HepG2 (cell line): Measurements from ENCODE around the gene SLC27A1. TPM values are rescaled to one million over a fixed set of nuclear protein-coding genes. Genes with fewer than 3 reads are reported as not detected.
A peak's percentile ranks its signal among the peaks of the same experiment; 100 is the strongest.

Experiments used
- GATAD2A ChIP-seq: IDR thresholded peaks from 2 replicates; pipeline ENCODE4 v1.6.1; 2016
- HCFC1 ChIP-seq: fragments of 150-350 bp; IDR thresholded peaks from 2 replicates; pipeline ENCODE4 v1.6.1; 2014; ENCODE audit warnings: low read depth, low read length
- HES4 ChIP-seq: sonication (generic); formaldehyde crosslinking; IDR thresholded peaks from 2 replicates; pipeline ENCODE4 v1.9.0; 2021; ENCODE audit warnings: mild to moderate bottlenecking, missing genetic modification reagents, borderline replicate concordance
- HNRNPLL ChIP-seq: fragments of 200-400 bp; formaldehyde crosslinking; IDR thresholded peaks from 2 replicates; pipeline ENCODE4 v1.6.1; 2017; ENCODE audit warnings: mild to moderate bottlenecking, low read depth, low read length; ENCODE audit not compliant: poor library complexity, severe bottlenecking
- JUND ChIP-seq: sonication (generic); formaldehyde crosslinking; IDR thresholded peaks from 2 replicates; pipeline ENCODE4 v1.8.0; 2022; ENCODE audit warnings: mild to moderate bottlenecking, missing genetic modification reagents
- KAT7 ChIP-seq: IDR thresholded peaks from 2 replicates; pipeline ENCODE4 v1.6.1; 2018; ENCODE audit warnings: borderline replicate concordance, missing compliant biosample characterization
- MZF1 ChIP-seq: sonication (generic); formaldehyde crosslinking; IDR thresholded peaks from 2 replicates; pipeline ENCODE4 v1.8.1; 2023; ENCODE audit warnings: mild to moderate bottlenecking, missing genetic modification reagents, borderline replicate concordance
- PAX8 ChIP-seq: sonication (generic); formaldehyde crosslinking; IDR thresholded peaks from 2 replicates; pipeline ENCODE4 v1.8.0; 2022; ENCODE audit warnings: mild to moderate bottlenecking, missing genetic modification reagents, borderline replicate concordance
- SMARCC2 ChIP-seq: fragments of 450-650 bp; IDR thresholded peaks from 2 replicates; pipeline ENCODE4 v1.6.1; 2017; ENCODE audit warnings: antibody characterized with exemption, mild to moderate bottlenecking
- SNRNP70 ChIP-seq: fragments of 200-400 bp; formaldehyde crosslinking; IDR thresholded peaks from 2 replicates; pipeline ENCODE4 v1.6.1; 2017; ENCODE audit warnings: mild to moderate bottlenecking, low read depth, low read length, moderate library complexity
- YEATS4 ChIP-seq: sonication (generic); formaldehyde crosslinking; IDR thresholded peaks from 2 replicates; pipeline ENCODE4 v1.4.0; 2020; ENCODE audit warnings: missing genetic modification reagents, borderline replicate concordance
- ZC3H13 ChIP-seq: sonication (generic); formaldehyde crosslinking; IDR thresholded peaks from 2 replicates; pipeline ENCODE4 v1.8.1; 2023; ENCODE audit warnings: mild to moderate bottlenecking, missing genetic modification reagents, moderate library complexity
- ZIK1 ChIP-seq: sonication (generic); formaldehyde crosslinking; IDR thresholded peaks from 2 replicates; pipeline ENCODE4 v1.5.0; 2020; ENCODE audit warnings: mild to moderate bottlenecking, low read depth, missing genetic modification reagents, borderline replicate concordance
- ZNF329 ChIP-seq: sonication (generic); formaldehyde crosslinking; IDR thresholded peaks from 2 replicates; pipeline ENCODE4 v1.9.0; 2021; ENCODE audit warnings: low read depth, mild to moderate bottlenecking, missing genetic modification reagents
- ZNF577 ChIP-seq: sonication (generic); formaldehyde crosslinking; IDR thresholded peaks from 2 replicates; pipeline ENCODE4 v1.4.0; 2020; ENCODE audit warnings: mild to moderate bottlenecking, low read depth, missing genetic modification reagents, borderline replicate concordance
- ZNF775 ChIP-seq: sonication (generic); formaldehyde crosslinking; IDR thresholded peaks from 2 replicates; pipeline ENCODE4 v1.4.0; 2020; ENCODE audit warnings: missing genetic modification reagents, mild to moderate bottlenecking, moderate library complexity, borderline replicate concordance
- ZNF790 ChIP-seq: sonication (generic); formaldehyde crosslinking; IDR thresholded peaks from 2 replicates; pipeline ENCODE4 v1.8.0; 2022; ENCODE audit warnings: missing genetic modification reagents, mild to moderate bottlenecking, borderline replicate concordance
- ZSCAN12 ChIP-seq: sonication (generic); formaldehyde crosslinking; IDR thresholded peaks from 2 replicates; pipeline ENCODE4 v1.9.0; 2021; ENCODE audit warnings: mild to moderate bottlenecking, missing genetic modification reagents
- polyA plus RNA-seq, 8 experiments: library from polyadenylated mRNA; depleted of rRNA in 3 of 8; stranded (reverse) in 7 of 8; unstranded in 1 of 8; fragments of >200 nt; fragmentation: Illumina TruSeq in 4 of 8; extraction: Trizol in 4 of 8; gene quantifications; 2 replicates each; pipeline versions ENCODE4 v1.2.1 to v1.2.3, GENCODE V29; 2011 to 2016; ENCODE audit warnings: low read depth in 4 of 8, missing spikeins in 1 of 8, mixed read lengths in 1 of 8; ENCODE audit not compliant: insufficient read depth in 1 of 8
- total RNA-seq, 5 experiments: library from RNA; depleted of rRNA; stranded (reverse); fragments of >200 nt; fragmentation: Illumina TruSeq; extraction: Trizol; gene quantifications; 2 replicates each; pipeline ENCODE4 v1.2.3, GENCODE V29; 2016; ENCODE audit warnings: low read depth in 1 of 5
- TF ChIP-seq, protein P1 (sequence below): sonication (generic); formaldehyde crosslinking; IDR thresholded peaks from 2 replicates; pipeline ENCODE4 v1.5.0; 2020; ENCODE audit warnings: missing genetic modification reagents
- TF ChIP-seq, protein P2 (sequence below): sonication (generic); formaldehyde crosslinking; IDR thresholded peaks from 2 replicates; pipeline ENCODE4 v1.9.0; 2021; ENCODE audit warnings: missing genetic modification reagents, mild to moderate bottlenecking, borderline replicate concordance
- TF ChIP-seq, protein P3 (sequence below): sonication (generic); formaldehyde crosslinking; conservative IDR thresholded peaks from 2 replicates; pipeline ENCODE4 v1.4.0; 2020; ENCODE audit warnings: missing genetic modification reagents
- TF ChIP-seq, protein P4 (sequence below): sonication (generic); formaldehyde crosslinking; IDR thresholded peaks from 2 replicates; pipeline ENCODE4 v1.4.0; 2020; ENCODE audit warnings: low read depth, mild to moderate bottlenecking, missing genetic modification reagents
- TF ChIP-seq, protein P5 (sequence below): IDR thresholded peaks from 2 replicates; pipeline ENCODE4 v1.6.1; 2016

SLC27A1 gene
- total and polyA plus RNA-seq, 2 of the 13 experiments (the other 11 are each of a cell fraction or from before 2014, with no cell fraction given) = 4.1 to 8.8 TPM

- no peak for TF ChIP-seq ZNF577 (CRISPR knock-in tag)
- no peak for TF ChIP-seq ZSCAN12 (CRISPR knock-in tag)
- TF ChIP-seq, protein P1, sequence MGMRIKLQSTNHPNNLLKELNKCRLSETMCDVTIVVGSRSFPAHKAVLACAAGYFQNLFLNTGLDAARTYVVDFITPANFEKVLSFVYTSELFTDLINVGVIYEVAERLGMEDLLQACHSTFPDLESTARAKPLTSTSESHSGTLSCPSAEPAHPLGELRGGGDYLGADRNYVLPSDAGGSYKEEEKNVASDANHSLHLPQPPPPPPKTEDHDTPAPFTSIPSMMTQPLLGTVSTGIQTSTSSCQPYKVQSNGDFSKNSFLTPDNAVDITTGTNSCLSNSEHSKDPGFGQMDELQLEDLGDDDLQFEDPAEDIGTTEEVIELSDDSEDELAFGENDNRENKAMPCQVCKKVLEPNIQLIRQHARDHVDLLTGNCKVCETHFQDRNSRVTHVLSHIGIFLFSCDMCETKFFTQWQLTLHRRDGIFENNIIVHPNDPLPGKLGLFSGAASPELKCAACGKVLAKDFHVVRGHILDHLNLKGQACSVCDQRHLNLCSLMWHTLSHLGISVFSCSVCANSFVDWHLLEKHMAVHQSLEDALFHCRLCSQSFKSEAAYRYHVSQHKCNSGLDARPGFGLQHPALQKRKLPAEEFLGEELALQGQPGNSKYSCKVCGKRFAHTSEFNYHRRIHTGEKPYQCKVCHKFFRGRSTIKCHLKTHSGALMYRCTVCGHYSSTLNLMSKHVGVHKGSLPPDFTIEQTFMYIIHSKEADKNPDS = no peak
- TF ChIP-seq KAT7 (CRISPR knock-in tag) = no peak
- TF ChIP-seq, protein P2, sequence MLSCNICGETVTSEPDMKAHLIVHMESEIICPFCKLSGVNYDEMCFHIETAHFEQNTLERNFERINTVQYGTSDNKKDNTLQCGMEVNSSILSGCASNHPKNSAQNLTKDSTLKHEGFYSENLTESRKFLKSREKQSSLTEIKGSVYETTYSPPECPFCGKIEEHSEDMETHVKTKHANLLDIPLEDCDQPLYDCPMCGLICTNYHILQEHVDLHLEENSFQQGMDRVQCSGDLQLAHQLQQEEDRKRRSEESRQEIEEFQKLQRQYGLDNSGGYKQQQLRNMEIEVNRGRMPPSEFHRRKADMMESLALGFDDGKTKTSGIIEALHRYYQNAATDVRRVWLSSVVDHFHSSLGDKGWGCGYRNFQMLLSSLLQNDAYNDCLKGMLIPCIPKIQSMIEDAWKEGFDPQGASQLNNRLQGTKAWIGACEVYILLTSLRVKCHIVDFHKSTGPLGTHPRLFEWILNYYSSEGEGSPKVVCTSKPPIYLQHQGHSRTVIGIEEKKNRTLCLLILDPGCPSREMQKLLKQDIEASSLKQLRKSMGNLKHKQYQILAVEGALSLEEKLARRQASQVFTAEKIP (CRISPR knock-in tag) = no peak
- TF ChIP-seq GATAD2A (CRISPR knock-in tag) = no peak
- no peak for TF ChIP-seq MZF1 (CRISPR knock-in tag)
- TF ChIP-seq HCFC1 = no peak
- TF ChIP-seq, protein P3, sequence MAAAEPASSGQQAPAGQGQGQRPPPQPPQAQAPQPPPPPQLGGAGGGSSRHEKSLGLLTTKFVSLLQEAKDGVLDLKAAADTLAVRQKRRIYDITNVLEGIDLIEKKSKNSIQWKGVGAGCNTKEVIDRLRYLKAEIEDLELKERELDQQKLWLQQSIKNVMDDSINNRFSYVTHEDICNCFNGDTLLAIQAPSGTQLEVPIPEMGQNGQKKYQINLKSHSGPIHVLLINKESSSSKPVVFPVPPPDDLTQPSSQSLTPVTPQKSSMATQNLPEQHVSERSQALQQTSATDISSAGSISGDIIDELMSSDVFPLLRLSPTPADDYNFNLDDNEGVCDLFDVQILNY = no peak
- peak; percentile 22 for TF ChIP-seq HNRNPLL
- TF ChIP-seq ZNF775 (CRISPR knock-in tag) = no peak
- TF ChIP-seq SNRNP70 = no peak
- TF ChIP-seq YEATS4 (CRISPR knock-in tag) = no peak; the same call in 1 of the 2 replicates
- TF ChIP-seq ZC3H13 = no peak
- TF ChIP-seq ZNF790 (CRISPR knock-in tag) = no peak
- 0 out of 2 replicates have a peak, but pooled peaks have one; percentile 37 for TF ChIP-seq ZNF329 (CRISPR knock-in tag)
- no peak; the same call in 1 of the 2 replicates for TF ChIP-seq ZIK1 (CRISPR knock-in tag)
- TF ChIP-seq JUND (CRISPR knock-in tag) = peak; percentile 47; the same call in 1 of the 2 replicates
- no peak for TF ChIP-seq HES4
- TF ChIP-seq, protein P4, sequence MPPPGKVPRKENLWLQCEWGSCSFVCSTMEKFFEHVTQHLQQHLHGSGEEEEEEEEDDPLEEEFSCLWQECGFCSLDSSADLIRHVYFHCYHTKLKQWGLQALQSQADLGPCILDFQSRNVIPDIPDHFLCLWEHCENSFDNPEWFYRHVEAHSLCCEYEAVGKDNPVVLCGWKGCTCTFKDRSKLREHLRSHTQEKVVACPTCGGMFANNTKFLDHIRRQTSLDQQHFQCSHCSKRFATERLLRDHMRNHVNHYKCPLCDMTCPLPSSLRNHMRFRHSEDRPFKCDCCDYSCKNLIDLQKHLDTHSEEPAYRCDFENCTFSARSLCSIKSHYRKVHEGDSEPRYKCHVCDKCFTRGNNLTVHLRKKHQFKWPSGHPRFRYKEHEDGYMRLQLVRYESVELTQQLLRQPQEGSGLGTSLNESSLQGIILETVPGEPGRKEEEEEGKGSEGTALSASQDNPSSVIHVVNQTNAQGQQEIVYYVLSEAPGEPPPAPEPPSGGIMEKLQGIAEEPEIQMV (CRISPR knock-in tag) = no peak
- TF ChIP-seq, protein P5, sequence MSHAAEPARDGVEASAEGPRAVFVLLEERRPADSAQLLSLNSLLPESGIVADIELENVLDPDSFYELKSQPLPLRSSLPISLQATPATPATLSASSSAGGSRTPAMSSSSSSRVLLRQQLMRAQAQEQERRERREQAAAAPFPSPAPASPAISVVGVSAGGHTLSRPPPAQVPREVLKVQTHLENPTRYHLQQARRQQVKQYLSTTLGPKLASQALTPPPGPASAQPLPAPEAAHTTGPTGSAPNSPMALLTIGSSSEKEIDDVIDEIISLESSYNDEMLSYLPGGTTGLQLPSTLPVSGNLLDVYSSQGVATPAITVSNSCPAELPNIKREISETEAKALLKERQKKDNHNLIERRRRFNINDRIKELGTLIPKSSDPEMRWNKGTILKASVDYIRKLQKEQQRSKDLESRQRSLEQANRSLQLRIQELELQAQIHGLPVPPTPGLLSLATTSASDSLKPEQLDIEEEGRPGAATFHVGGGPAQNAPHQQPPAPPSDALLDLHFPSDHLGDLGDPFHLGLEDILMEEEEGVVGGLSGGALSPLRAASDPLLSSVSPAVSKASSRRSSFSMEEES (CRISPR knock-in tag) = no peak
- no peak for TF ChIP-seq SMARCC2
- TF ChIP-seq PAX8 (CRISPR knock-in tag) = no peak
Observed at GRCh38 chr19:17555480-17555928, 85.2 kb downstream of the SLC27A1 start, which contains the start of gene COLGALT1 (continued).
